AG04450 (cell line): Measurements from ENCODE around the gene TRIM71. TPM values are rescaled to one million over a fixed set of nuclear protein-coding genes. Genes with fewer than 3 reads are reported as not detected.

Source experiments
- CTCF ChIA-PET: fragments of 300-600, 350-600 bp; formaldehyde crosslinking; extraction: SDS; loops from one replicate; lab custom pipeline; 2022; ENCODE audit warnings: antibody characterized with exemption, inconsistent platforms; lab: Charles Lee
- POLR2A ChIA-PET: fragments of 350-600 bp; formaldehyde crosslinking; extraction: SDS; loops from one replicate; lab custom pipeline; 2021; ENCODE audit warnings: antibody characterized with exemption, inconsistent platforms; lab: Yijun Ruan, JAX
- DNase-seq: peaks from one replicate; pipeline ENCODE4 v3.0.0-alpha.2; 2011; ENCODE audit warnings: low read depth, low spot score
- H3K27ac ChIP-seq: one replicate; pipeline ENCODE4 v1.5.1; 2012; ENCODE audit warnings: low read depth, low read length, control low read depth
- H3K27me3 ChIP-seq: one replicate; pipeline ENCODE4 v1.6.0; 2012; ENCODE audit warnings: low read length; ENCODE audit not compliant: control insufficient read depth, insufficient read depth
- H3K4me3 ChIP-seq: 2 replicates; pipeline ENCODE4 v1.5.1; 2011; ENCODE audit warnings: mild to moderate bottlenecking, low read depth, low read length, control low read depth
- H3K9me3 ChIP-seq: 2 replicates; pipeline ENCODE4 v1.5.1; 2012; ENCODE audit warnings: low read length; ENCODE audit not compliant: control insufficient read depth, insufficient read depth
- polyA plus RNA-seq: library from polyadenylated mRNA; depleted of rRNA; stranded (reverse); fragments of >200 nt; gene quantifications from 2 replicates; pipeline ENCODE4 v1.2.3, GENCODE V29; 2011
- TF ChIP-seq, protein P1 (sequence below): IDR thresholded peaks from 2 replicates; pipeline ENCODE4 v1.5.1; 2011; ENCODE audit warnings: low read depth, low read length, control low read depth, inconsistent platforms

The TRIM71 gene
- polyA plus RNA-seq, 1 experiment, result not detected

DNA sequence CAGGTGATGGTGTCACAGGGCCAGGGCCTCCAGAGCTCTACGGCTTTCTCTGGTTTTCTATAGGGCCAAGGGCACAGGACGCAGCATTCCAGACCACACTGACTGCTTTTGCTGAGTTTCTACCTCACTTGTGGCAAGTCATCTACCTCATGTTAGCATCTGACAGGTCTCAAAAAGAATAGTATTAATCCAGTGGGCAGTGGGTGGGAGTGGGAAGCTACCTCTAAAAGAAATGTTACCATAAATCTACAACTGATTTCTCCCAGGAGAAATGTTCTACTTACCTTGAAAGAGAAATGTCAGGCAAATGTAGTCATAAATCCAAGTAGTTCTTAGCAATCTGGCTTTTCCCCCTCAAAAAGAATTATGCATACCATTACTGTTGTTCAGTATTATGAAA, 77.9 kb downstream of the TRIM71 start:
- ChIA-PET POLR2A (no interaction called here), CTCF (no interaction called here)
- DNase-seq, result no peak
- TF ChIP-seq, protein P1, sequence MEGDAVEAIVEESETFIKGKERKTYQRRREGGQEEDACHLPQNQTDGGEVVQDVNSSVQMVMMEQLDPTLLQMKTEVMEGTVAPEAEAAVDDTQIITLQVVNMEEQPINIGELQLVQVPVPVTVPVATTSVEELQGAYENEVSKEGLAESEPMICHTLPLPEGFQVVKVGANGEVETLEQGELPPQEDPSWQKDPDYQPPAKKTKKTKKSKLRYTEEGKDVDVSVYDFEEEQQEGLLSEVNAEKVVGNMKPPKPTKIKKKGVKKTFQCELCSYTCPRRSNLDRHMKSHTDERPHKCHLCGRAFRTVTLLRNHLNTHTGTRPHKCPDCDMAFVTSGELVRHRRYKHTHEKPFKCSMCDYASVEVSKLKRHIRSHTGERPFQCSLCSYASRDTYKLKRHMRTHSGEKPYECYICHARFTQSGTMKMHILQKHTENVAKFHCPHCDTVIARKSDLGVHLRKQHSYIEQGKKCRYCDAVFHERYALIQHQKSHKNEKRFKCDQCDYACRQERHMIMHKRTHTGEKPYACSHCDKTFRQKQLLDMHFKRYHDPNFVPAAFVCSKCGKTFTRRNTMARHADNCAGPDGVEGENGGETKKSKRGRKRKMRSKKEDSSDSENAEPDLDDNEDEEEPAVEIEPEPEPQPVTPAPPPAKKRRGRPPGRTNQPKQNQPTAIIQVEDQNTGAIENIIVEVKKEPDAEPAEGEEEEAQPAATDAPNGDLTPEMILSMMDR, result no peak
- Histone ChIP-seq H3K27ac (no peak overlapping the region), H3K27me3 (peaks cover 21% of the 10 kb centered on the region), H3K4me3 (no peak overlapping the region), H3K9me3 (no peaks in the 10 kb centered on the region; the same call in 1 of the 2 replicates)

DNA sequence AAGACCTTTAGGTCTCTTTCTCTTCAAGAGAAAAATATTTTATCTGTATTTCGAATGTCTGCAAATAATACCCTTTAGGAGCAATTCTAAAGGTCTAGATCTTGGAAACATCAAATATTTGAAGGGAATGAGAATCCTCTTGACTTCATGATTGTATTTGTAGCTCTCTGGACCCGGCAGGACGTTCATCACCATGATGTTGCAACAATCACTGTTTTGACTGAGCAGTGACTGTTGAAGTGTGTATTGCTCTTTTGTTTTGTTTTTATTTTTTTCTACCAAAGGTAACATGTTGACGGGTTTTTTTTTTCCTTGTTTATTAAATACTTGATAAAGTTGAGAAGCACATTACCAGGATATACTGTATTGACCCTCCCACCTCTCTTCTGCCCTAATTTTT, 78.3 kb downstream of the TRIM71 start:
- H3K9me3 ChIP-seq, result no peaks in the 10 kb centered on the region; the same call in 1 of the 2 replicates
- no peak for DNase-seq
- H3K27me3 ChIP-seq, result peaks cover 20% of the 10 kb centered on the region
- H3K27ac ChIP-seq, result no peak overlapping the region
- TF ChIP-seq, protein P1, result no peak
- ChIA-PET CTCF (no interaction called here), POLR2A (no interaction called here)
- H3K4me3 ChIP-seq, result no peak overlapping the region

DNA sequence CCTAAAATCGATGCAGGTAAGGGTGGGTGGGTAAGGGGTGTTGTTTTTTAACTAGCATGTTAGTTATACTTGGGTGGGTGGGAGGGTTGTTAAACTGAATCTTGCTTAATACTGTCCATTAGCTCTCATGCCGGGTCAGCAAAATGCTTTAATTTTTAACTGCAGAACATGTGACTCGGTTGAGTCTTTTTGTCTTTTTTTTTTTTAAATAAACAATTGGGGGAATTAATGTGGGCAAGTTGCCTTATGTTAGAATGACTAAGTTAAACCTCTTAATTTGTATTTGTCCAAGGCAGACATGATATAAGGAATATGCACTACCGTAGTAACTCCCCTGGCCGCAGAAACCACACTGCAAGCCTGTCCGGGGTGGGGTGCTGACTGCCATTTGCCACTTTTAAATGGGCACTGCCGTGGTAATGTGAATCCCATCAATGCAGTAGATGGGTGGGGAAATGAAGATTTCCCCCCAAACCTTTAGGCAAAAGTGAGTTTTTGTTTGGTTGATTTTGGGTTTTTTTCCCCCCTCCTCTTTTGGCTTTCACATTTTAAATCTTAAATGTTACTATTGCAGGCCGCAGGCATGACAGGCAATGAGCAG, 79.3 kb downstream of the TRIM71 start:
- ChIA-PET CTCF (no interaction called here), POLR2A (interaction anchor here (0.7 kb wide), 1 partner anchor 506 kb away, joined by 3 read pairs; no protein-coding TSS in a partner anchor)
- Histone ChIP-seq H3K27me3 (peaks cover 17% of the 10 kb centered on the region), H3K27ac (no peak overlapping the region), H3K4me3 (no peak overlapping the region), H3K9me3 (no peaks in the 10 kb centered on the region)
- DNase-seq, result no peak
- TF ChIP-seq, protein P1, result no peak

DNA sequence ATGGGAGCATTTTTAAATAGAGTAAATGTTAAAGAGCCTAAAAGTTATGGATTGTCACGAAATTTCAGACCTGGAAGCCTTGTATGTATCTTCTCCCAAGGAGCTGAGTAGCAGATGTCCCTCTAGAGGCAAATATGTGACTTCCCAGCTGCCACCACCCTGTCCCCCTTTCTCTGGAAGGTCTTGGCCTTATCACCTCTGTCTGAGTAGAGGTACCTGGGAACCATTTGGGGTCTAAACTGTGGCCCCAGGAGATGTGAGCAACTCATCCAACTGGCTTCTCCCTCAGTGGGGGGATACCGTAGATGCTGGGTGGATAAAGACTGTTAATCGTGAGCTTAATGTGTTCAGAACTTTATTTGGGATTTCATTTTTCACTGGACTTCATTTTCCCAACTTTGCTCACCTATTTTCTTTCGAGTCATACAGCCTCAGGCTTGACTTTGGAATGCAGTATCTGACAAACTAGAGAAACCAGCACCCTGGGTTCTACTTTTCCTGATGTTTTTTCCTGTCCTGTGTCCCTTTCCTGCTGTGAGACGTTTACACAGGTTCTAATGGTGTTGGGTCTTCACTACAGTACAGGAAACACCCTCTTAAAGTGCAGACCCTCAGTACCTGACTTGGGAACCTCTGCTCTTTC, 80.3 kb downstream of the TRIM71 start:
- DNase-seq, result no peak
- CTCF ChIA-PET, result no interaction called here
- no peaks in the 10 kb centered on the region; the same call in 1 of the 2 replicates for H3K9me3 ChIP-seq
- TF ChIP-seq, protein P1, result no peak
- POLR2A ChIA-PET, result interaction anchor here (0.7 kb wide), 1 partner anchor 253 kb away, joined by 5 read pairs; no protein-coding TSS in a partner anchor
- H3K27me3 ChIP-seq, result peaks cover 14% of the 10 kb centered on the region
- no peak overlapping the region for H3K27ac ChIP-seq
- H3K4me3 ChIP-seq, result no peak overlapping the region

DNA sequence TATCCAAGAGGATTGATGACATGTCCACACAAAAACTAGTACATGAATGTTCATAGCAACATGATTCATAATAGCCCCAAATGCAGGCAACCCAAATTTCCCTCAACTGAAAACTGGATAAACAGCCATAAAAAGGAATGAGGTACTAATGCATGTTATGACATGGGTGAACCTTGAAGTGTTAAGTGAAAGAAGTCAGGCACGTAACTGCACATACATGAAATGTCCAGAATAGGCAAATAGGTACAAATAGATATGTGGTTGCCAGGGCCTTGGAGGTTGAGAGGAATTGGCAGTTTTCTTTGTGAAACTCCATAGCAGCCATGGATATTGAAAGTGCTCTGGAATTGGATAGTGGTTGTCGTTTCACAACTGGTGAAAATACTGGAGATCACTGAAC, 81.5 kb downstream of the TRIM71 start:
- ChIA-PET CTCF (no interaction called here), POLR2A (no interaction called here)
- Histone ChIP-seq H3K4me3 (no peak overlapping the region), H3K27ac (no peak overlapping the region), H3K9me3 (no peaks in the 10 kb centered on the region; the same call in 1 of the 2 replicates), H3K27me3 (peaks cover 11% of the 10 kb centered on the region)
- TF ChIP-seq, protein P1, result no peak
- DNase-seq, result no peak
